ENCODE data around the gene MPP2.
"Not testable (repeated sequence)": the region's sequence is repeated elsewhere in the genome, so short reads cannot be mapped to it uniquely, and the experiment has no call there.

Gene MPP2, protein sequence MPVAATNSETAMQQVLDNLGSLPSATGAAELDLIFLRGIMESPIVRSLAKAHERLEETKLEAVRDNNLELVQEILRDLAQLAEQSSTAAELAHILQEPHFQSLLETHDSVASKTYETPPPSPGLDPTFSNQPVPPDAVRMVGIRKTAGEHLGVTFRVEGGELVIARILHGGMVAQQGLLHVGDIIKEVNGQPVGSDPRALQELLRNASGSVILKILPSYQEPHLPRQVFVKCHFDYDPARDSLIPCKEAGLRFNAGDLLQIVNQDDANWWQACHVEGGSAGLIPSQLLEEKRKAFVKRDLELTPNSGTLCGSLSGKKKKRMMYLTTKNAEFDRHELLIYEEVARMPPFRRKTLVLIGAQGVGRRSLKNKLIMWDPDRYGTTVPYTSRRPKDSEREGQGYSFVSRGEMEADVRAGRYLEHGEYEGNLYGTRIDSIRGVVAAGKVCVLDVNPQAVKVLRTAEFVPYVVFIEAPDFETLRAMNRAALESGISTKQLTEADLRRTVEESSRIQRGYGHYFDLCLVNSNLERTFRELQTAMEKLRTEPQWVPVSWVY

GRCh38 chr17:43907425-43907981 lies at the start of gene MPP2:
Gene MPP2, minus strand, starts transcription at chr17:43907536. Its CDS starts 3,076 bp downstream, at chr17:43904460.
- in situ Hi-C loops (cut with HindIII; ENCODE audit: low sequenced_read_pairs): no loop called here

- in situ Hi-C loops (cut with HindIII; ENCODE audit: low sequenced_read_pairs): no loop called here
Observed at GRCh38 chr17:43956222-43956621, 48.9 kb upstream of the MPP2 start.

GRCh38 chr17:43953746-43954145 lies 46.4 kb upstream of the MPP2 start, which contains the start of gene PYY:
Gene PYY, minus strand, starts transcription at chr17:43953940. Its CDS starts 457 bp downstream, at chr17:43953483.
- in situ Hi-C loops (cut with HindIII; ENCODE audit: low sequenced_read_pairs): loop anchor here (5.0 kb wide), 1 partner anchor 39 kb away; no protein-coding TSS in a partner anchor

DNA sequence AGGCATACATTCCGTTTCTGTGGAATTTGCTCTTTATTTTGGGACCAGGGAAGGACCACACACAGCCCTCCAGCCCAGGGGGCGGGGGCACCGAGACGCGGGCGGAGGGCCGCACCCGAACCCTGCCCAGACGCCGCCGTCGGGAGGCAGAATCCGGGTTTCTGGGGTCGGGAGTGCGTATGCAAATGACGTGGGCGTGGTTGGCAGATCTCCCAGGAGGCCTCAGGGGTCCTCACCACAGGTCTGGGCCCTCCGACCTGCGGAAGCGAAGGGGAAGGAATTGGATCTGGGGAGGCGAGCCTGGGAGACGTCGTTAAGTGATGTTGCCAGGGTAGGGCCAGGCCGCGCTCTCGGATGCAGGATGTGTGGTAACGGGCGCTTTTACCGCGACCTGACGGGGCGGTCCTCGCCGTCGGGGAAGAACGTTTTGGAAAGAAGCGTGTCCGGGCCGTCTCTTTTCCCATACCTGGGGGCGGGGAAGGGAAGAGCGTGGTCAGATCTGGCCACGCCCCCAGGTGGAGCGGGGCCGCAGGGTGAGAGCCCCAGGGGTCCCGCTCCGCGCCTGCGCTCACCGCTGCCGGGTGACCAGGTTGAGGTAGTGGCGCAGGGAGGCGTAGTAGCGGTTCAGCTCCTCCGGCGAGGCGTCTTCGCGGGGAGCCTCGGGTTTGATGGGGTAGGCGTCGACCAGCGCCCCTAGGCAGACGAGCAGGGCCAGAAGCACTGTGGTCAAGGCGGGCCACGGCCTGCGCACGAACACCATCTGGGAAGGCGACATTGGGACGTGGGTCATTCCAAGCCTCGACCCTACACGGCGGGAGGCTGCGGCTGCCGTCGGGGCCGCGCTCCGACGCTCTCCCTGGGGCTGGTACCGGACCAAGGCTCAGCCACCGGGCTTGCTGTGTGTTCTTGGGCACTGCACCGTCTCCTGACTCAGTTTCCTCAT lies 45.7 kb upstream of the MPP2 start:
- in situ Hi-C loops (cut with HindIII; ENCODE audit: low sequenced_read_pairs): loop anchor here (5.0 kb wide), 1 partner anchor 39 kb away; no protein-coding TSS in a partner anchor

DNA sequence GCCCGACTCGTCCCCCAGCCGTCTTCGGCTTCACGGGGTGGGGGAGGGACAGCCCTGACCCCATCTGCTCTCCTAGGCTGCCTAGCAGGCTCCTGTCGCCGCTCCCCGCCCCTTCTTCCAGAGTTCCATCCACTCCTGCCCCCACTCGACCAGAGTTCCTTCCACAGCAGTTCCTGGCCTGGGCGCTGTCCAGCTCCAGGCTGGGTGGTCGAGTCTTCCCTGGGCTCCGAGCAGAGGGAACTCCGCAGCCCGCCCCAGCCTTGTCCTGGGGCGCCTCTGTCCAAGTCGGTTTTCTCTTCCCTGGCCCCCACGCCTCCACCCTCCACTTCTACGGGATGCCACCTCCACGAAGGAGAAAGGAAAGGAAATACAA lies 45.0 kb upstream of the MPP2 start:
- in situ Hi-C loops (cut with HindIII; ENCODE audit: low sequenced_read_pairs): loop anchor here (5.0 kb wide), 1 partner anchor 40 kb away; no protein-coding TSS in a partner anchor

GRCh38 chr17:43951750-43952149 lies 44.4 kb upstream of the MPP2 start:
- in situ Hi-C loops (cut with HindIII; ENCODE audit: low sequenced_read_pairs): loop anchor here (5.0 kb wide), 1 partner anchor 41 kb away; no protein-coding TSS in a partner anchor

- in situ Hi-C loops (cut with HindIII; ENCODE audit: low sequenced_read_pairs): loop anchor here (5.0 kb wide), 1 partner anchor 42 kb away; no protein-coding TSS in a partner anchor
Observed at GRCh38 chr17:43950554-43950953, 43.2 kb upstream of the MPP2 start.

DNA sequence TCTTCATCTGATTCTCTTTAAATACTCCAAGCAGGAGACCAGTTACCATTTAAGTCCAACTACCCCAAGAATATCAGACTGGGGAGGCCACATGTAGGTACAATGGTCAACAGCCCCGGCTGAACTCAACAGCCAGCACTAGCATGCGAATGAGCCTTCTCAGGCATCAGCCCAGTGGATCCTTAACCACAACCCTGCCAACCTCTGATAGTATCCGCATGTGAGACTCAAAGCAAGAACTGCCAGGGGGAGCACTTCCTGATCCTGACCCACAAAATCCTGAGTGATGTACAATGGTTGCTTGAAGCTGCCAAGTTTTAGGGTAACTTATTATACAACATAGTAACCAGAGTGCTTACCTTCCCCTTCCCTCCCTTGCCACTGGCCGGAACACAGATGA lies 42.4 kb upstream of the MPP2 start:
- in situ Hi-C loops (cut with HindIII; ENCODE audit: low sequenced_read_pairs): loop anchor here (5.0 kb wide), 1 partner anchor 43 kb away; no protein-coding TSS in a partner anchor

DNA sequence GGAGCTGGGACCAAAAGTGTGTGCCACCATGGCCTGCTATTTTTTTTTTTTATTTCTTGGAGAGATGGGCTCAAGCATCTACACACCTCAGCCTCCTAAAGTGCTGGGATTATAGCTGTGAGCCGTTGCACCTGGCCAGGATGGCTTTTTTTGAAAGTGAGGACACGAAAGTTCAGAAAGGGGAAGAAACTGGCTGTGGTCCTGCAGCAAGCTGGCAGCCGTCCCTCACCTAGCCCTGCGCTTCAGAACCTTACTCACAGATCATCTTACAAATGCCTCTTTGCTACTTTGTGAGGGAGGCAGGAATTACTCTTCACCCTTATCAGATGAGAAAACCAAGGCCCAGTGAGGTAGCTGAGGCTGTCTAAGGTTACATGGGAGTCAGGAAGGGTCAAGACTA lies 39.4 kb upstream of the MPP2 start:
- in situ Hi-C loops (cut with HindIII; ENCODE audit: low sequenced_read_pairs): no loop called here

- in situ Hi-C loops (cut with HindIII; ENCODE audit: low sequenced_read_pairs): no loop called here
Observed at GRCh38 chr17:43945074-43945829, 37.9 kb upstream of the MPP2 start.

DNA sequence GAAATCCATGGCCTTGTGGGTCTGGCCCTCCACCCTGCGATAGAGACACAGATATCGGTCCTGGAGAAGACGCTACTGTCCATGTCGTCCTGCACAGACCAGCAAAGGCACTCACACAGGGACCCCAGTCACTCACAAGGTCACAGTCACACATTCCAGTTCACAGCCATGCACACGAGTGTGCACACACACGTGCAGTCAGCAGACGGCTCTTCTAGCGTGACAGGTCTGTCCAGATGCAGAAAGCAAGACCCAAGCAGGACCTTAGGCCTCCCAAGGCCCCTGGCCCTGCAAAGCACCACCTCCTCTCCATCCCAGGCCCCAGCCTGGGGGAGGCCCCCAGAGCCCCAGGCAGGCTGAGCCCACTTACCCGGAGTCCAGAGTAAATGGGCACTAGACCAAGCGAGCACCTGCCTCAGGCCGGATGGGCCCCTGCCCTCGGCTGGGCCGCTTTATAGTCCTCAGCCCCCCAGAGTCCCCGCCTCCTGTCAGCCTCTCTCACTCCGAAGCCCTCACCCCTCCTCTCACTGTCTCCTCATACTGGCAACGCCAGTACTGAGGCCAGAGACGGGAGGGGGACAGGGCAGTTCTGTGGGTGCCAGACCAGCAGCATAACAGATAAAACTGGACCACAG lies 34.8 kb upstream of the MPP2 start, which contains the start of gene PPY:
Gene PPY, minus strand, starts transcription at position 426 of the 635 bp plus-strand sequence. CDS start 822 bp downstream, outside the sequence.
- in situ Hi-C loops (cut with HindIII; ENCODE audit: low sequenced_read_pairs): no loop called here

- in situ Hi-C loops (cut with HindIII; ENCODE audit: low sequenced_read_pairs): no loop called here
Observed at GRCh38 chr17:43940630-43941029, 33.3 kb upstream of the MPP2 start.

DNA sequence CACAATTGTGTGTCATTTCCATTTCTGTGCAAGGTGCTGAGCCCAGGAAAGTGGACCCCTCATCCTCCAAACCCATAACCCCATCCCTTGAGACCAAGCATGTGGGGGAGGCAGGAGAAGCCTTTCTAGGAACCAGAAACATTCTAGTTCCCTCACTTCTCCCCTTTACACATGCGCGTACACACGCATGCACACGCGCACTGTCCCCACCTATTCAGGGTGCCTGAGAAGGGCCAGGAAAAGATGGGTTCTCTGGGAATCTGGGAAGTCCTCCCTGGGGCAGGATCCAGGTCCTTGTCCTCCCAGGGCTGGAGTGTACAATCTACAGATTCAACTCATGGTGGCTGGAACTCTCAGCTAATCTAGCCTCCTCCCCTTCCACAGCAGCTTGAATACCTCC lies 32.5 kb upstream of the MPP2 start:
- in situ Hi-C loops (cut with HindIII; ENCODE audit: low sequenced_read_pairs): no loop called here

GRCh38 chr17:43939452-43939851 lies 32.1 kb upstream of the MPP2 start:
- in situ Hi-C loops (cut with HindIII; ENCODE audit: low sequenced_read_pairs): not testable (repeated sequence)

DNA sequence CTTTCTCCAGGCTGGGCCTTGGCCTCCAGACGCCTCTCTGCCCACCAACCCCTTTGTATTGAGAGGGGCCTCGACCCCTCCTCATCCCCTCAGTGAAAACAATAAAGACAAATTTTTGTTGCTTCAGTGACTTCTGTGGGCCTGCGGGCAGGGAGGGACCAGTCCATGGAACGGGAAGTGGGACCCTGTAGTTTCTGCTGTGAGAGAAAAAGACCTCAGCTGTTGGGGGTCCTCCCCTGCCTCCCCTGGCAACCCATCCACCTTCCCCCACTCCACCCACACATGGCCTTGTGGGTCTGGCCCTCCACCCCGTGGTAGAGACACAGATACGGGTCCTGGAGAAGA lies 31.5 kb upstream of the MPP2 start:
- in situ Hi-C loops (cut with HindIII; ENCODE audit: low sequenced_read_pairs): no loop called here

DNA sequence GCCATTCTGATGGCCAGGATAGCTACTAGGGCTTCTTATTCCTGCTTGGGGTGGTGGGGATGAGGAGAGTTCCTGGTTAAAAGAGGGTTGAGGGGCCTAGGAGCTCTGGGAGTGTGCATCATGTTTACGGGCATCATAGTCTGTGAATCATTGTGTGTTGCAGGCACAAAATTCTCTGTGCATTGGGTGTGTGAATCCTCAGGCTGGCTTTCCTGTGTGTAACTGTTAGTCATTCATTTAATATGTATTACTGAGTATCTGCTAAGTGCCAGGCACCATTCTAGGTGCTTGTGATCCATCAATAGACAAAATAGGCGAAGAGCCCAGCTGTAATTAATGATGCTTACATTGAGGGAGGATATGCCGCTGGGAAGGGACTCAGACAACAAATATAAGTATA lies 29.1 kb upstream of the MPP2 start:
- in situ Hi-C loops (cut with HindIII; ENCODE audit: low sequenced_read_pairs): no loop called here

DNA sequence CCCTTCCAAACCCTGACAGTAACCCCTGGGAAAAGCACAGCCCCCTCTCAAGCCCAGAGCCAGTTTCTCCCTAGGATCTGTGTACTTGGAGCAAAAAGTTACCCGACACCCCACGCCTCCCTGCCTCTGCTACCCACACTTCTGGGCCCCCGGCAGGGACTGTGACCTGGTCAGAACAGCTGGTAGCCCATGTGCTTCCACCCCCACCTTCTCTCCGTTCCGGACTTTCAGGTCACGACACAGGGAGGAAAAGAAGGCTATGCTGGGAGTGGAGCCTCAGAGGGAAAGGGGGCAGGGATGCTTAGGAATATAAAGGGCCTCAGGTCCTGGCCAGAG lies 28.6 kb upstream of the MPP2 start:
- in situ Hi-C loops (cut with HindIII; ENCODE audit: low sequenced_read_pairs): no loop called here

- in situ Hi-C loops (cut with HindIII; ENCODE audit: low sequenced_read_pairs): no loop called here
Observed at GRCh38 chr17:43935204-43935925, 28.0 kb upstream of the MPP2 start.

- in situ Hi-C loops (cut with HindIII; ENCODE audit: low sequenced_read_pairs): no loop called here
Observed at GRCh38 chr17:43932923-43933322, 25.6 kb upstream of the MPP2 start.
